ENCODE results near the gene CFAP20DC. TPM values are rescaled to one million over a fixed set of nuclear protein-coding genes. Genes with fewer than 3 reads are reported as not detected.

CFAP20DC gene
- total and polyA plus RNA-seq, 12 donors: 0.35 to 6.0 (median 2.0) TPM

GRCh38 chr3:58725326-58725853 is 324.4 kb downstream of the CFAP20DC start:
- Histone ChIP-seq H3K27me3 (no peaks in the 10 kb centered on the region), H3K36me3 (replicated peaks in 1 of 2) (no peaks in the 10 kb centered on the region), H3K27ac (no peak overlapping the region), H3K9me3 (replicated peaks in 1 of 3) (no peaks in the 10 kb centered on the region), H3K4me3 (no peak overlapping the region), H3K4me1 (replicated peaks in 1 of 2) (no peaks in the 10 kb centered on the region)
- intact Hi-C loops (cut with DNase I): no loop called here
- TF ChIP-seq POLR2A (IDR thresholded peaks at IDR 0.05) (no peak), CTCF (IDR thresholded peaks at IDR 0.05) (no peak)
- 80 to 90% (median 89%) methylated on average over 5 to 7 of the region's 7 CpGs for WGBS, 4 donors
- DNase-seq: no peak

GRCh38 chr3:58724336-58724735 is 325.5 kb downstream of the CFAP20DC start:
- Histone ChIP-seq H3K9me3 (replicated peaks in 1 of 3) (no peaks in the 10 kb centered on the region), H3K36me3 (replicated peaks in 1 of 2) (no peaks in the 10 kb centered on the region), H3K27me3 (no peaks in the 10 kb centered on the region), H3K27ac (no peak overlapping the region), H3K4me3 (no peak overlapping the region), H3K4me1 (replicated peaks in 1 of 2) (no peaks in the 10 kb centered on the region)
- intact Hi-C loops (cut with DNase I): no loop called here
- no peak for DNase-seq
- 70 to 80% (median 75%) methylated on average over 11 of the region's 11 CpGs for WGBS, 4 donors
- TF ChIP-seq CTCF (IDR thresholded peaks at IDR 0.05) (no peak), POLR2A (IDR thresholded peaks at IDR 0.05) (no peak)

- Histone ChIP-seq H3K36me3 (replicated peaks in 1 of 2) (no peaks in the 10 kb centered on the region), H3K9me3 (replicated peaks in 1 of 3) (no peaks in the 10 kb centered on the region), H3K27ac (no peak overlapping the region), H3K4me1 (replicated peaks in 1 of 2) (no peaks in the 10 kb centered on the region), H3K4me3 (no peak overlapping the region), H3K27me3 (no peaks in the 10 kb centered on the region)
- no peak for TF ChIP-seq CTCF (IDR thresholded peaks at IDR 0.05)
- no peak for TF ChIP-seq POLR2A (IDR thresholded peaks at IDR 0.05)
- intact Hi-C loops (cut with DNase I): no loop called here
- no peak for DNase-seq
- WGBS, 4 donors: 68 to 71% (median 69%) methylated on average over 3 of the region's 3 CpGs
Measured at GRCh38 chr3:58723173-58723572, 326.7 kb downstream of the CFAP20DC start.

GRCh38 chr3:58722561-58722960 is 327.3 kb downstream of the CFAP20DC start:
- intact Hi-C loops (cut with DNase I): no loop called here
- H3K9me3 ChIP-seq (replicated peaks in 1 of 3): no peaks in the 10 kb centered on the region
- peak in 1 of 7 donors; percentile 5 for DNase-seq
- no peaks in the 10 kb centered on the region for H3K27me3 ChIP-seq
- 27 to 48% (median 34%) methylated on average over 4 of the region's 4 CpGs for WGBS, 4 donors
- TF ChIP-seq CTCF (IDR thresholded peaks at IDR 0.05): no peak
- TF ChIP-seq POLR2A (IDR thresholded peaks at IDR 0.05): no peak
- no peak overlapping the region for H3K4me3 ChIP-seq
- no peak overlapping the region for H3K27ac ChIP-seq
- no peaks in the 10 kb centered on the region for H3K36me3 ChIP-seq (replicated peaks in 1 of 2)
- H3K4me1 ChIP-seq (replicated peaks in 1 of 2): no peaks in the 10 kb centered on the region
